Ovary (tissue), 3 donors: Measurements from ENCODE around the gene CTNNAL1.

Experiments
- CTCF ChIP-seq, 3 donors: fragments of 450-650 bp in 2 of 3; fragments of 200-600 bp in 1 of 3; IDR thresholded peaks; one replicate each; pipeline versions ENCODE4 v1.5.1 to v1.8.0; 2016 to 2022; ENCODE audit warnings: antibody characterized with exemption in 3 of 3, mild to moderate bottlenecking in 1 of 3
- EP300 ChIP-seq: sonication (generic); formaldehyde crosslinking; IDR thresholded peaks from one replicate; pipeline ENCODE4 v1.6.1; 2017; ENCODE audit warnings: antibody characterized with exemption
- POLR2A ChIP-seq: fragments of 450-650 bp; IDR thresholded peaks from one replicate; pipeline ENCODE4 v1.6.1; 2017; ENCODE audit warnings: antibody characterized with exemption, mild to moderate bottlenecking, moderate library complexity
- donor health status: DM: no; HTN: no; CAD: no.

GRCh38 chr9:109033941-109034700, 20.8 kb upstream of the CTNNAL1 start:
- TF ChIP-seq CTCF (IDR thresholded peaks at IDR 0.05) (no peak), POLR2A (no peak), EP300 (no peak)
